BLaER1 (cell line): ENCODE results near the gene SF1.
A peak's percentile ranks its signal among the peaks of the same experiment; 100 is the strongest.

Source experiments
- H3K27ac ChIP-seq: shearing (Covaris generic); formaldehyde crosslinking; 2 replicates; pipeline ENCODE4 v1.8.1; 2022
- H3K27me3 ChIP-seq: shearing (Covaris generic); formaldehyde crosslinking; 2 replicates; pipeline ENCODE4 v1.8.1; 2022
- H3K36me3 ChIP-seq: shearing (Covaris generic); formaldehyde crosslinking; 2 replicates; pipeline ENCODE4 v1.8.1; 2022
- H3K4me1 ChIP-seq: shearing (Covaris generic); formaldehyde crosslinking; 2 replicates; pipeline ENCODE4 v1.8.1; 2022
- H3K4me2 ChIP-seq: shearing (Covaris generic); formaldehyde crosslinking; 2 replicates; pipeline ENCODE4 v1.8.1; 2022
- H3K4me3 ChIP-seq: shearing (Covaris generic); formaldehyde crosslinking; 2 replicates; pipeline ENCODE4 v1.8.1; 2022
- H3K9ac ChIP-seq: shearing (Covaris generic); formaldehyde crosslinking; 2 replicates; pipeline ENCODE4 v1.8.1; 2022
- H3K9me3 ChIP-seq: shearing (Covaris generic); formaldehyde crosslinking; 2 replicates; pipeline ENCODE4 v1.8.1; 2022
- H4K20me1 ChIP-seq: shearing (Covaris generic); formaldehyde crosslinking; 2 replicates; pipeline ENCODE4 v1.8.1; 2022
- Cebpa-rat ChIP-seq: shearing (Covaris generic); IDR thresholded peaks from 2 replicates; pipeline ENCODE4 v1.8.1; 2022

Gene SF1

DNA sequence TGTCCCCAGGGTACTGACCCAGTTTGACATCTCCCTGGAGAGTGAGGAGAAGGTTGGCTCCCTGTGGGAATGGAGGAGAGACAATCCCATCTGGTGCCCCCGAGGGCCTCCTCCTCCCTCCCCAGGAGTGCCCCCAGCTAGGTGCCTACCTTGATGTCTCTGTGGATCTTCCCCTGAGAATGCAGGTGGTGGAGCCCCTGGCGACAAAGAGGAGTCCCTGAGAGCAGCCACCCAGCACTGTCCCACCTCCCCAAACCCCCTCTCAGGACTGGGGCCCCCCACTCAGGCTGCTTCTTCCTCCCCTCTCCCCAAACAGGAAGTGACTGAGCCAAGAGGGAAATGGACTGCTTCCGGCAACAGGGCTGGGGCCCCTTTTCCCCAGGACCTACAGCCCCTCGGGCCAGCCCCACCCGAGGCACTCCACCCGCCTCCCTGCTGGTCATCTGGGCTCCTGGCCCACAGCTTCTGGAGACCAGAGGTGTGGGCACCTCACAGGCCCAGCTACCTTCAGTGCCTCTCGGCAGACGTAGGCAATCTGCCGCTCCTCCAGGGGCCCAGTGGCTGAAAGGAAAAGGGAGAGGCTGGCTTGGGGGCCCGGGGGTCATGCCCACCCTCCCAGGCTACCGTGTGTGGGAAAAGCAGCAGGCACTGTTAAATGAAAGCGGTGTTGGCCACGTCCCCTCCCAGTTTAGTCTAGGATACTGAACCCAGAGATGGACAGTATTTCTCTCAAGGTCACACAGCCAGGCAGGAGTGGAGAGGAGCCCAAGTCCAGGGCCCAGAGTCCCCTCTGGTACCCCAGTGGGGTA, 23.4 kb upstream of the SF1 start:
- Histone ChIP-seq H3K9me3 (no peaks in the 10 kb centered on the region), H3K36me3 (peaks cover 43% of the 10 kb centered on the region), H4K20me1 (0 out of 2 replicates have a peak, but pooled peaks cover 4% of the 10 kb centered on the region), H3K4me3 (peak overlapping the region; percentile 73), H3K27me3 (no peaks in the 10 kb centered on the region), H3K4me1 (peaks cover 74% of the 10 kb centered on the region), H3K9ac (peak overlapping the region; percentile 75), H3K27ac (peak overlapping the region; percentile 89), H3K4me2 (peak overlapping the region; percentile 100)
- TF ChIP-seq Cebpa-rat: no peak

DNA sequence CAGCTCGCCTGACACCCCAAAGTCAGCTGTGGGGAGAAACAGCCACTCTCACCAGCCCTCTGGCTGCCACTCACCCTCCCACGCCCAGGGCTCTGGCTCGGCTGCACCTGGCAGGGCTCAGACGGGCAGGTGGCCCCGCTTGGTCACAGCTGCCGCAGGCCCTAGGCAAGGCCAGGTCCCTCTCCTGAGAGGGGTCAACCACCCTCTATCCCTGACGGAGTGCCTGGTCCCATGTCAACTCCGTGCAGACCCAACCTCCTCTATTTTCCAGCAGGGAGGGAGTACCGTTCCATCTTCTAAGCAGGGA, 22.8 kb upstream of the SF1 start:
- peak overlapping the region; percentile 100 for H3K4me2 ChIP-seq
- peak overlapping the region; percentile 89 for H3K27ac ChIP-seq
- H4K20me1 ChIP-seq: 0 out of 2 replicates have a peak, but pooled peaks cover 4% of the 10 kb centered on the region
- peak overlapping the region; percentile 75 for H3K9ac ChIP-seq
- TF ChIP-seq Cebpa-rat: no peak
- peak overlapping the region; percentile 73 for H3K4me3 ChIP-seq
- H3K9me3 ChIP-seq: no peaks in the 10 kb centered on the region
- peaks cover 80% of the 10 kb centered on the region for H3K4me1 ChIP-seq
- peaks cover 43% of the 10 kb centered on the region for H3K36me3 ChIP-seq
- H3K27me3 ChIP-seq: no peaks in the 10 kb centered on the region

DNA sequence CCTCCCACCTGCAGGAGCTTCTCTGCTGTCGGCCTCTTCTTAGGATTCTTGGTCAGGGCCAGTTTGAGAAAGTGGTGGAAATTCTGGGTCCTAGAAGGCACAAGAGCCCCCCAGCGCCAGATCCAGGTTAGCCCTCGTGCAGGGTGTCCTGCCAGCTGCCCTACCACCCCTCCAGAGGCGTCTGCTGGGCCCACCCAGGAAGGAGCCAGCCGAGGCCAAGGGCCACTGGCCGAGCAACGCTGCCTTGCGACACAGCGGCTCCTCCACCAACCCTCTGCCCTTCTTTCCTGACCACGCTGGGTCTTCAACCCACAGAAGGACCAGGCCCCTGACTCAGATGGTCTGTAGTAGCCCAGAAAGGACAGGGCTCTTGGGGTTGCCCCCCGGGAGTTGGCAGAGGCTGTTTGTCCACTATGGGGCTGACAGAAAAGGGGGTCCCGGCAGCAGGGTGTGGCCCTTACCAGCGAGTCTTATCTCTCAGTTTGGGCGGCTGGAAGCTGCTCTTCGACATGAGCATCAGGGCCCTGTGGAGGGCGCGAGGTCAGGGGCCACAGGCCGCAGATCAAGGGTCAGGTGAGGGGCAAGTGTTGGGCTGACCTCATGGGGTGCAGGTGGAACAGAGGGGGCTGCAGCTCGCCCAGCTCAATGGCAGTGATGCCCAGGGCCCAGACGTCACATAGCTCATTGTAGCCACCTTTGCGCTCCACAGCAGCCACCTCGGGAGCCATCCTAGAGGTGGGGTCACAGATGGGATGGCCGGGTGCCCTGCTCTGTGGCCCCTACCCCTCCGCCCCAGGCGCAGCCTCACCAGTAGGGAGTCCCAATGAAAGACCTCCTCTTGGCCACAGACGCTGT, 22.2 kb upstream of the SF1 start:
- peak overlapping the region; percentile 100 for H3K4me2 ChIP-seq
- peaks cover 86% of the 10 kb centered on the region for H3K4me1 ChIP-seq
- H3K4me3 ChIP-seq: peak overlapping the region; percentile 73
- peaks cover 43% of the 10 kb centered on the region for H3K36me3 ChIP-seq
- H3K9me3 ChIP-seq: no peaks in the 10 kb centered on the region
- H4K20me1 ChIP-seq: 0 out of 2 replicates have a peak, but pooled peaks cover 4% of the 10 kb centered on the region
- H3K9ac ChIP-seq: peak overlapping the region; percentile 75
- no peaks in the 10 kb centered on the region for H3K27me3 ChIP-seq
- H3K27ac ChIP-seq: peak overlapping the region; percentile 89
- no peak for TF ChIP-seq Cebpa-rat

DNA sequence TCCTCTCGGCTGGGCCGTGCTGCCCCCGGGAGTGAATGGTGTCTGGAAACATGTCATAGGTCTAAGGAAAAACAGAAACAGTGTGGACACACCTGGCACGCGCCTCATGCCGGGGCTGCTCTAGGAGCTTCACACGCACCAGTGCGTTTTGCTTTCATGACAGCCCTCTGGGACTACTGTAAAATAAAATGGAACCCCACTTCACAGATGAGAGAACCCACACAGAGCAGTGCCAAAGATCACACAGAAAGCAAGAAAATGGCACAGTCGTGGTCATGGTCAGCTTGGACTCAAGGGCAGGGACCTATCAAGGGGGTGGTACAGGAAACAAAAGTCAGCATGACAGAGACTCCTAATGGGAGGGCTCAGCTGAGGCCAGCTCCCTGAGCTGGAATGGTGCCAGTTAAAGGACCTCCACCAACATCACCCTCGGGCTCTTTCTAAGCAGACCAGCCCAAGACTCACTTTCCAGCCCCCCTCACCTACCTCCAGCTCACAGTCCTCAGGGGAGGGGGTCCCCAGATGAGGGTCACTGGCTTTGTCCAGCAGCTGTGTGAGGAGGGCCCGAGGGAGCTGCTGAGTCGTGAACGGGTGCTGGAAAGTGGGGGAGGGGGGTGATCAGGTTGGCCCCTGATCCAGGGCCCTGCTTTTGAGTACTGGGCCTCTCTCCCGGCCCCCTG, 21.4 kb upstream of the SF1 start:
- Histone ChIP-seq H3K4me2 (peak overlapping the region; percentile 100), H3K27me3 (no peaks in the 10 kb centered on the region), H4K20me1 (0 out of 2 replicates have a peak, but pooled peaks cover 4% of the 10 kb centered on the region), H3K9me3 (no peaks in the 10 kb centered on the region), H3K9ac (peak overlapping the region; percentile 75), H3K4me3 (peak overlapping the region; percentile 73), H3K36me3 (peaks cover 35% of the 10 kb centered on the region), H3K27ac (peak overlapping the region; percentile 89), H3K4me1 (peaks cover 91% of the 10 kb centered on the region)
- no peak for TF ChIP-seq Cebpa-rat

DNA sequence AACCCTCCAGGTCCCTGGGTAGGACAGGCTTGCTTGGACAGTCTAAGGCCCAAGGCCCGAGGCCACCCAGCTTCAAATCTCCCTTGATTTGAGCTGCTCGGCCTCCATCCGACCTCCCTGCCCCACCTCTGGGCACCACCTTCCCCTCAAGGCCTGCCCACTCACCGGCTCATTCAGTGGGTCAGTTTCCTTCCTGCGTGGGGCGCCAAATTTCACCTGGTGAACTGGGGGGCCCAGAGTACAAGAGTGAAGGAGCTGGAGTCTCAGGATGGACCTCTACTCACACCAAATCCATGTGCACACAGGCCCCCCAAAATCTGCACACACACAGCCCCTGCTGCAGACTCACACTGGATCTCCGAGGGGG, 20.9 kb upstream of the SF1 start:
- no peaks in the 10 kb centered on the region for H4K20me1 ChIP-seq
- peak overlapping the region; percentile 89 for H3K27ac ChIP-seq
- no peak for TF ChIP-seq Cebpa-rat
- peaks cover 91% of the 10 kb centered on the region for H3K4me1 ChIP-seq
- no peaks in the 10 kb centered on the region for H3K9me3 ChIP-seq
- peaks cover 30% of the 10 kb centered on the region for H3K36me3 ChIP-seq
- peak overlapping the region; percentile 100 for H3K4me2 ChIP-seq
- peak overlapping the region; percentile 15; the same call in 1 of the 2 replicates for H3K9ac ChIP-seq
- H3K27me3 ChIP-seq: no peaks in the 10 kb centered on the region
- peak overlapping the region; percentile 73 for H3K4me3 ChIP-seq

DNA sequence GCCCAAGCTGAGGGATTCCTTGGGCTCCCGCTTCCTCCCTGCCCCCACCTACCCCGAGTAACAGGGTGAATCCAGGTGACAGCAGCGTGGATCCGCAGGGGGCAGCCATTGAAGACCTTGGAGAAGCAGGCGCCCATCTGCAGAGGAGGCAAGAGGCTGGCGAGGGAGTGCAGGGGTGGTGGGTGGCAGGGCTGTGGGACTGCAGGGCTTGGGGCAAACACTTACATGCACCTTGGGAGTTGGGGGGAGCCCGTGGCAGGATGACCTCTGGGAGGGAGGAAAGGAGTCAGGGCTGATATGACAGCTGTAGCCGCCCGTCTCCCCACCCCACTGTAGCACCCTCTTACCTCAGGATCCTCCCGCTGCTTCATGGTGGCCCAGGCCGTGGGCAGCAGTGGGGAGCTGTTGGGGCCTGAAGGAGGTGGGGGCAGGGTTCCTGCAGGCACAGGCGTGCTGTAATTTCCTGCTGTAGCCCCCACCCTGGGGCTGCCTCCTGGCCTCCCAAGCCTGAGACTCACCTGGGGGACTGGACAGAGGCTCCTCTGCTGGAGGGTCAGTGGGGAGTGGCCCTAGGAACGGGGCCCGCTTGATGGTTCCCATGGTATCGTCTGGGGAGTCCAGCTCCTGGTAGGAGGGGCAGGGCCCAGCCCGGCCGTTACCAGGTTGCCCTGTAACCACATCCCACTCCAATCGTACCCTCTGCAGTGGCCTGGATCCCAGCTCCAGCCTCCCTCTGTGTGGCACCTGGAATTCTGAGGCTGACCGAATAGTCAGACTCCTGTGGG, 18.6 kb upstream of the SF1 start:
- TF ChIP-seq Cebpa-rat: no peak
- Histone ChIP-seq H3K9me3 (no peaks in the 10 kb centered on the region), H3K9ac (no peak overlapping the region), H3K36me3 (peaks cover 32% of the 10 kb centered on the region), H4K20me1 (no peaks in the 10 kb centered on the region), H3K4me3 (no peak overlapping the region), H3K4me2 (peak overlapping the region; percentile 24), H3K27ac (peak overlapping the region; percentile 18; the same call in 1 of the 2 replicates), H3K27me3 (no peaks in the 10 kb centered on the region), H3K4me1 (peaks cover 93% of the 10 kb centered on the region)

DNA sequence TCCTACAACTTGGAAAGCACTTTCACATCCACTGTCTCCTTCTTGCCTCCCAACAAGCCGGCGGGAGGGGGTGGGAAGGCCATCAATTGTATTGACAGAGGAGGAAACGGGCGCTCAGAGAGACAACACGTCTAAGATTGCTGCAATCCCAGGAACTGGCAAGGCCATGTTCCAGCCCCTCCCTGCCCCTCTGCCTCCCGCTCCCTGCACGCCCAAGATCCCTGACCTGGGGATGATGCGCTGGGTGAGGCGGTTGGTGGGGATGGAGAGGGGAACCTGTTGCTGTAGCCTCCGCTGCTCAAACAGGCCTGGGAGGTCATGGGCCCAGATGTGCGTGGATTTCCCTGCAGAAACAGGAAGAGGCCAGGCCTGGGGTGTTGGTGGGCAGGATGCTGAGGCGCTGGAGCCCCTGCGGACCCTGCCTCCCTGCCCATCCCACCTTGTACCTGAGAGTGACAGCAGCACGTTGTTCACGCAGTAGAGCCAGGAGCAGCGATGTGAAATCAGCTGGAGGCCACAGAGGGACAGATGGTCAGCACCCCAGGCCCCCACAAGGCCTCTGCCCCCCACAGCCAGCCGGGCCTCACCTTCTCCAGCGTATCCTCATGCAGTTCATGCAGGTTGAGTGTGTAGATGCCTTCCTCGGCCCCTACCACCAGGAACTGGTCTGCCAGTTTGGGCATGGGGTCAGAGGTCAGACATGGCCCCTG, 17.9 kb upstream of the SF1 start:
- TF ChIP-seq Cebpa-rat: no peak
- Histone ChIP-seq H3K4me1 (peaks cover 86% of the 10 kb centered on the region), H3K4me3 (no peak overlapping the region), H3K9ac (no peak overlapping the region), H4K20me1 (no peaks in the 10 kb centered on the region), H3K27ac (peak overlapping the region; percentile 18; the same call in 1 of the 2 replicates), H3K4me2 (peak overlapping the region; percentile 24), H3K27me3 (no peaks in the 10 kb centered on the region), H3K9me3 (no peaks in the 10 kb centered on the region), H3K36me3 (peaks cover 39% of the 10 kb centered on the region)

DNA sequence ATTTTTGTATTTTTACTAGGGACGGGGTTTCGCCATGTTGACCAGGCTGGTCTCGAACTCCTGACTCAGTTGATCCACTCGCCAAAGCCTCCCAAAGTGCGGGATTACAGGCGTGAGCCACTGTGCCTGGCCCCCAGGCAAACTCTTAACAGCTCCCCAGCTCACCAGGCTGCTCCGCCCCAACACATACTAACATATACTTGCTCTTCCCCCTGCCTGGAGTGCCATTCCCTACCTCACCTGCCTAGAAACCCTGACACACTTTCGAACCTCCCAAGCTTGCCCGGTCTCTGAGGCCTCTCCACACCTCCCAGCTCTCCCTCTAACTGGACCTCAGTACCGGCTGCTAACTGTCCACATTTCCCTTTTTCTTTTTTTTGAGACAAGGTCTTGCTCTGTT, 16.2 kb upstream of the SF1 start:
- H3K4me3 ChIP-seq: no peak overlapping the region
- no peak for TF ChIP-seq Cebpa-rat
- H3K4me1 ChIP-seq: peaks cover 69% of the 10 kb centered on the region
- H3K4me2 ChIP-seq: peak overlapping the region; percentile 85
- H3K36me3 ChIP-seq: peaks cover 56% of the 10 kb centered on the region
- no peaks in the 10 kb centered on the region for H3K9me3 ChIP-seq
- no peaks in the 10 kb centered on the region for H4K20me1 ChIP-seq
- H3K9ac ChIP-seq: no peak overlapping the region
- peak overlapping the region; percentile 15; the same call in 1 of the 2 replicates for H3K27ac ChIP-seq
- H3K27me3 ChIP-seq: no peaks in the 10 kb centered on the region
